ENCODE measurements around the gene HOXC6. TPM values are rescaled to one million over a fixed set of nuclear protein-coding genes. Genes with fewer than 3 reads are reported as not detected.
A peak's percentile ranks its signal among the peaks of the same experiment; 100 is the strongest.

HOXC6 gene
- total RNA-seq, 1 experiment from 2014 or later: not detected

DNA sequence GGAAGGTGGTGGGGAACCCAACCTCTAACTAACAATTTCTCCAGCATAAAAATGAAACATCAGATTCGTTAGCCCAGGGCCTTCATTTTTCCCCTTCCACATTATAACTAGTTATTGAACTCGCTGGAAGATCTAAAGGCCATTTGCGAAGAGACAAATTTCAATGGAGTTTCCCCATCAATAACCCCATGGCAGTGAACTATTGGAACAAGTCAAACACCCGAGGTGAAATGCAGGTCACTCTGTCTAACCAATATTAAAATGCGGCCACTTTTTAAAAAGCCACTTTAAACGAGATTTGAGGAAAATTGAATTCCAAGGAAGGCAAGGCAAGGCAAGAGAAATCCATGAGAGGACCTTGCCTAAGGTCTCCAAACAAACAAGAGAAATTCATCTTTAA, 20.9 kb downstream of the HOXC6 start:
- TF ChIP-seq MXD4 (CRISPR knock-in tag; IDR thresholded peaks at IDR 0.05; ENCODE audit: borderline replicate concordance) (no peak), PRRX2 (CRISPR knock-in tag; IDR thresholded peaks at IDR 0.05) (no peak)
- TF ChIP-seq, protein P1, sequence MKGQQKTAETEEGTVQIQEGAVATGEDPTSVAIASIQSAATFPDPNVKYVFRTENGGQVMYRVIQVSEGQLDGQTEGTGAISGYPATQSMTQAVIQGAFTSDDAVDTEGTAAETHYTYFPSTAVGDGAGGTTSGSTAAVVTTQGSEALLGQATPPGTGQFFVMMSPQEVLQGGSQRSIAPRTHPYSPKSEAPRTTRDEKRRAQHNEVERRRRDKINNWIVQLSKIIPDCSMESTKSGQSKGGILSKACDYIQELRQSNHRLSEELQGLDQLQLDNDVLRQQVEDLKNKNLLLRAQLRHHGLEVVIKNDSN (CRISPR knock-in tag; IDR thresholded peaks at IDR 0.05): no peak
- TF ChIP-seq, protein P2, sequence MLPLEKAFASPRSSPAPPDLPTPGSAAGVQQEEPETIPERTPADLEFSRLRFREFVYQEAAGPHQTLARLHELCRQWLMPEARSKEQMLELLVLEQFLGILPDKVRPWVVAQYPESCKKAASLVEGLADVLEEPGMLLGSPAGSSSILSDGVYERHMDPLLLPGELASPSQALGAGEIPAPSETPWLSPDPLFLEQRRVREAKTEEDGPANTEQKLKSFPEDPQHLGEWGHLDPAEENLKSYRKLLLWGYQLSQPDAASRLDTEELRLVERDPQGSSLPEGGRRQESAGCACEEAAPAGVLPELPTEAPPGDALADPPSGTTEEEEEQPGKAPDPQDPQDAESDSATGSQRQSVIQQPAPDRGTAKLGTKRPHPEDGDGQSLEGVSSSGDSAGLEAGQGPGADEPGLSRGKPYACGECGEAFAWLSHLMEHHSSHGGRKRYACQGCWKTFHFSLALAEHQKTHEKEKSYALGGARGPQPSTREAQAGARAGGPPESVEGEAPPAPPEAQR (CRISPR knock-in tag; IDR thresholded peaks at IDR 0.05): no peak
- H3K27ac Mint-ChIP-seq: no peak overlapping the region
- no peak for DNase-seq (ENCODE audit: low spot score)
- CTCF ChIA-PET: no interaction called here
- ATAC-seq: no peak
- peaks cover 43% of the 10 kb centered on the region for H3K4me1 Mint-ChIP-seq
- no peak overlapping the region for H3K4me3 Mint-ChIP-seq
- POLR2A ChIA-PET: no interaction called here
- no peaks in the 10 kb centered on the region for H3K9me3 Mint-ChIP-seq
- H3K36me3 Mint-ChIP-seq: no peaks in the 10 kb centered on the region
- H3K27me3 Mint-ChIP-seq (ENCODE audit: low read depth): peaks cover 100% of the 10 kb centered on the region

DNA sequence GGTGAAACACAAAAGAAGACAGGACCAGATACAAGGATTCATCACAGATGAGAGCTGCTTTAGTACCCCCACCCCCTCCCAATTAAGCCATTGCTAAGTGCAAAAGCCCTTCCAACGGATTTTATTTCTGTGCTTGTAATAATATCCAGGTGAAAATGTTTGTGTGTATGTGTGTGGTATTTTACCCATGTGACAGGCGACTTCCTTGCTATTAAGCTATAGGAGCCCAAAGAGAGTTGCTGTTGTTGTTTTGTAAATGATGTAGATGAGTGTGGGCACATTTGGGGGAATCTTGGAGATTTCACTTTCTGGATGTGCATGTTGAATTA, 22.2 kb downstream of the HOXC6 start:
- TF ChIP-seq, protein P1 (CRISPR knock-in tag; IDR thresholded peaks at IDR 0.05): no peak
- TF ChIP-seq E2F4 (CRISPR knock-in tag; IDR thresholded peaks at IDR 0.05; ENCODE audit: borderline replicate concordance, low read depth) (no peak), CBFB (CRISPR knock-in tag; IDR thresholded peaks at IDR 0.05; ENCODE audit: low read depth) (no peak), NR2C2 (CRISPR knock-in tag; IDR thresholded peaks at IDR 0.05) (no peak), OVOL2 (CRISPR knock-in tag; IDR thresholded peaks at IDR 0.05; ENCODE audit: borderline replicate concordance) (no peak)
- TF ChIP-seq, protein P3, sequence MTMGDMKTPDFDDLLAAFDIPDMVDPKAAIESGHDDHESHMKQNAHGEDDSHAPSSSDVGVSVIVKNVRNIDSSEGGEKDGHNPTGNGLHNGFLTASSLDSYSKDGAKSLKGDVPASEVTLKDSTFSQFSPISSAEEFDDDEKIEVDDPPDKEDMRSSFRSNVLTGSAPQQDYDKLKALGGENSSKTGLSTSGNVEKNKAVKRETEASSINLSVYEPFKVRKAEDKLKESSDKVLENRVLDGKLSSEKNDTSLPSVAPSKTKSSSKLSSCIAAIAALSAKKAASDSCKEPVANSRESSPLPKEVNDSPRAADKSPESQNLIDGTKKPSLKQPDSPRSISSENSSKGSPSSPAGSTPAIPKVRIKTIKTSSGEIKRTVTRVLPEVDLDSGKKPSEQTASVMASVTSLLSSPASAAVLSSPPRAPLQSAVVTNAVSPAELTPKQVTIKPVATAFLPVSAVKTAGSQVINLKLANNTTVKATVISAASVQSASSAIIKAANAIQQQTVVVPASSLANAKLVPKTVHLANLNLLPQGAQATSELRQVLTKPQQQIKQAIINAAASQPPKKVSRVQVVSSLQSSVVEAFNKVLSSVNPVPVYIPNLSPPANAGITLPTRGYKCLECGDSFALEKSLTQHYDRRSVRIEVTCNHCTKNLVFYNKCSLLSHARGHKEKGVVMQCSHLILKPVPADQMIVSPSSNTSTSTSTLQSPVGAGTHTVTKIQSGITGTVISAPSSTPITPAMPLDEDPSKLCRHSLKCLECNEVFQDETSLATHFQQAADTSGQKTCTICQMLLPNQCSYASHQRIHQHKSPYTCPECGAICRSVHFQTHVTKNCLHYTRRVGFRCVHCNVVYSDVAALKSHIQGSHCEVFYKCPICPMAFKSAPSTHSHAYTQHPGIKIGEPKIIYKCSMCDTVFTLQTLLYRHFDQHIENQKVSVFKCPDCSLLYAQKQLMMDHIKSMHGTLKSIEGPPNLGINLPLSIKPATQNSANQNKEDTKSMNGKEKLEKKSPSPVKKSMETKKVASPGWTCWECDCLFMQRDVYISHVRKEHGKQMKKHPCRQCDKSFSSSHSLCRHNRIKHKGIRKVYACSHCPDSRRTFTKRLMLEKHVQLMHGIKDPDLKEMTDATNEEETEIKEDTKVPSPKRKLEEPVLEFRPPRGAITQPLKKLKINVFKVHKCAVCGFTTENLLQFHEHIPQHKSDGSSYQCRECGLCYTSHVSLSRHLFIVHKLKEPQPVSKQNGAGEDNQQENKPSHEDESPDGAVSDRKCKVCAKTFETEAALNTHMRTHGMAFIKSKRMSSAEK (CRISPR knock-in tag; IDR thresholded peaks at IDR 0.05; ENCODE audit: borderline replicate concordance): no peak
- CTCF ChIA-PET: interaction anchor here (0.8 to 1.6 kb wide), 6 partner anchors 66 to 164 kb away, joined by 3 to 8 read pairs (median 6); partner anchors contain the start of gene HOXC10
- Mint-ChIP-seq H3K9me3 (no peaks in the 10 kb centered on the region), H3K36me3 (no peaks in the 10 kb centered on the region), H3K27ac (no peak overlapping the region), H3K4me3 (no peak overlapping the region), H3K4me1 (peaks cover 50% of the 10 kb centered on the region), H3K27me3 (ENCODE audit: low read depth) (peaks cover 100% of the 10 kb centered on the region)
- DNase-seq (ENCODE audit: low spot score) (no peak), ATAC-seq (no peak)
- POLR2A ChIA-PET: no interaction called here

DNA sequence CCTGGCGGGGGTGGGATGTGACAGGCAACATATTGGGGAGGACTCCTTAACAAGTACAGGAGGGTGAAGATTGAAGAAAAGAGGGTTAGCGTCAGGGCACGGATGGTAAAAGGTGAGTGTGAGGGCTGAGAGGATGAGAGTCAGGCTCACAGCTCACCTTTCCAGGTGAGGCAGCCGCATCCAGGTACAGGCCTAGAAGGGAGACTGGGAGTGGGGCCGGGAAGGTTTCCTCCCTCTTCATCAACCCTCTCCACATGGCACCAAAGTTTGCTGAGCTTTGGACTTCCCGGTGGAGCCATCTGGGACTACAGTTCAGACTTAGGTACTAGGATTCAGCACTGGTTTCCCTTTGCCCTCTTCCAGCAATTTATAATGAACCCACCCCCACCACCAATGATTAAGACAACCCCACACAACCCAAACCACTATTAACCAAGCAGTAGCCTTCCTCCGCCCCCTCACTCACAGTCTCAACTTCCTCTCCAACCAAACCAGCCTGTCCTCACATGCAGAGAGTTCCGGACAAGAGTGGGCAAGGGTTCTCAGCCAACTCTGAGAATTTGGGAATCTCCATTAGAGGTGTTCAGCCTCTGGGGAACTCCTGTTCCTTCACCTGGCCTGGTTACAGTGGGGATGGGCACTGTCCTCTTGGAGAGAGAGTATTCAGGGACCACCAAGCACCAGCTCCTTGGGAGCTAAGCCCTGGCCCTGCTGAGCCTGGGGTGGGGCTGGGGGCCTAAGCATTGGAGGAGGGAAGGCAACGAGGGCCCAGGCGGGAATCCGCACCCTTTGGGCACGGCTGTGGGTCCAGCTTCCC, 23.0 kb downstream of the HOXC6 start:
- ChIA-PET POLR2A (no interaction called here), CTCF (interaction anchor here (0.8 to 3.0 kb wide), 6 partner anchors 17 to 163 kb away, joined by 3 to 10 read pairs (median 6); partner anchors contain the start of gene HOXC10)
- Mint-ChIP-seq H3K27ac (no peak overlapping the region), H3K36me3 (no peaks in the 10 kb centered on the region), H3K27me3 (ENCODE audit: low read depth) (peaks cover 100% of the 10 kb centered on the region), H3K4me1 (peaks cover 58% of the 10 kb centered on the region), H3K9me3 (no peaks in the 10 kb centered on the region), H3K4me3 (no peak overlapping the region)
- ATAC-seq (peak; percentile 10), DNase-seq (ENCODE audit: low spot score) (peak; percentile 41)
- TF ChIP-seq SP1 (CRISPR knock-in tag; conservative IDR thresholded peaks at IDR 0.05) (no peak), E2F4 (CRISPR knock-in tag; IDR thresholded peaks at IDR 0.05; ENCODE audit: borderline replicate concordance, low read depth) (no peak), CREM (CRISPR knock-in tag; IDR thresholded peaks at IDR 0.05) (no peak), NR1H2 (CRISPR knock-in tag; IDR thresholded peaks at IDR 0.05) (no peak), PRRX2 (CRISPR knock-in tag; IDR thresholded peaks at IDR 0.05) (no peak), ERG (CRISPR knock-in tag; IDR thresholded peaks at IDR 0.05) (no peak), ZBTB43 (CRISPR knock-in tag; IDR thresholded peaks at IDR 0.05) (no peak), ATF1 (CRISPR knock-in tag; IDR thresholded peaks at IDR 0.05) (no peak), MXD4 (CRISPR knock-in tag; IDR thresholded peaks at IDR 0.05; ENCODE audit: borderline replicate concordance) (no peak), ELF4 (CRISPR knock-in tag; IDR thresholded peaks at IDR 0.05; ENCODE audit: low read depth) (no peak)
- TF ChIP-seq, protein P1 (CRISPR knock-in tag; IDR thresholded peaks at IDR 0.05): no peak

All from WTC11 (cell line).